Natural killer cell (primary cell): ENCODE results near the gene MMP20. TPM values are rescaled to one million over a fixed set of nuclear protein-coding genes. Genes with fewer than 3 reads are reported as not detected.
"Not testable (repeated sequence)": the region's sequence is repeated elsewhere in the genome, so short reads cannot be mapped to it uniquely, and the experiment has no call there.

Experiments used
- ATAC-seq, 3 donors: fragments of 150-1000 bp in 2 of 3; fragments of 200-7000 bp in 1 of 3; cut with Tn5 transposase; 1 replicate in 1 of 3; 2 replicates in 2 of 3; pipeline ENCODE4 v1.10.0; 2021; ENCODE audit warnings: mild to moderate bottlenecking in 2 of 3, moderate library complexity in 2 of 3
- DNase-seq, 2 donors: peaks; one replicate each; pipeline versions ENCODE4 v3.0.0 to v3.0.0-alpha.2; 2013 to 2021; ENCODE audit warnings: mixed read lengths in 1 of 2
- H3K27ac ChIP-seq: one replicate; pipeline ENCODE4 v1.5.1; 2013; ENCODE audit warnings: mild to moderate bottlenecking, low read length
- H3K27me3 ChIP-seq: one replicate; pipeline ENCODE4 v1.6.1; 2013; ENCODE audit warnings: low read length; ENCODE audit not compliant: control insufficient read depth, insufficient read depth
- H3K36me3 ChIP-seq: one replicate; pipeline ENCODE4 v1.6.1; 2013; ENCODE audit warnings: low read length; ENCODE audit not compliant: control insufficient read depth, insufficient read depth
- H3K4me1 ChIP-seq: one replicate; pipeline ENCODE4 v1.6.1; 2013; ENCODE audit warnings: low read length; ENCODE audit not compliant: control insufficient read depth, insufficient read depth
- H3K4me3 ChIP-seq: one replicate; pipeline ENCODE4 v1.5.1; 2013; ENCODE audit warnings: low read length
- H3K9me3 ChIP-seq: one replicate; pipeline ENCODE4 v1.6.1; 2013; ENCODE audit warnings: low read length; ENCODE audit not compliant: control insufficient read depth, insufficient read depth
- H3K27ac Mint-ChIP-seq, 2 donors: one replicate each; pipeline ENCODE4 v1.8.0; 2022; ENCODE audit warnings: mild to moderate bottlenecking in 2 of 2, mixed read lengths in 2 of 2, moderate library complexity in 1 of 2
- H3K27me3 Mint-ChIP-seq, 2 donors: one replicate each; pipeline ENCODE4 v1.8.0; 2022; ENCODE audit warnings: low read depth in 2 of 2, mixed read lengths in 2 of 2
- H3K36me3 Mint-ChIP-seq: one replicate; pipeline ENCODE4 v1.8.0; 2022; ENCODE audit warnings: mixed read lengths
- H3K4me1 Mint-ChIP-seq, 2 donors: one replicate each; pipeline ENCODE4 v1.8.0; 2022; ENCODE audit warnings: mixed read lengths in 2 of 2
- H3K4me3 Mint-ChIP-seq: one replicate; pipeline ENCODE4 v1.8.0; 2022; ENCODE audit warnings: mild to moderate bottlenecking, moderate library complexity, mixed read lengths
- H3K9me3 Mint-ChIP-seq, 2 donors: one replicate each; pipeline ENCODE4 v1.8.0; 2022; ENCODE audit warnings: mixed read lengths in 2 of 2
- CTCF ChIP-seq: fragments of 200-600 bp; IDR thresholded peaks from one replicate; pipeline ENCODE4 v1.8.0; 2022; ENCODE audit warnings: antibody characterized with exemption
- WGBS: methylation state at CpG from one replicate; pipeline ENCODE4 v1.1.7; 2013; ENCODE audit warnings: missing lambda C conversion rate; ENCODE audit not compliant: insufficient coverage; 5-methylcytosine and 5-hydroxymethylcytosine counted together
- intact Hi-C: fragments of 100-400 bp; cut with micrococcal nuclease; formaldehyde crosslinking; loops from one replicate; pipeline ENCODE4 v1.14.2; 2022
- total RNA-seq, 4 donors: library from RNA; stranded (reverse); fragments of 120-200 nt in 1 of 4; gene quantifications; one replicate each; pipeline versions ENCODE4 v1.2.3 to v1.2.4, GENCODE V29; 2013 to 2022

MMP20 gene
- total RNA-seq, 3 donors from 2014 or later (not counting 1 experiment from before 2014, with no cell fraction given): not detected

- Histone ChIP-seq H3K36me3 (no peaks in the 10 kb centered on the region), H3K4me1 (no peaks in the 10 kb centered on the region), H3K9me3 (no peaks in the 10 kb centered on the region), H3K27me3 (no peaks in the 10 kb centered on the region), H3K4me3 (no peak overlapping the region), H3K27ac (no peak overlapping the region)
- Mint-ChIP-seq H3K9me3 (no peaks in the 10 kb centered on the region), H3K27me3 (peaks cover 14 to 17% of the 10 kb centered on the region in 2 donors), H3K4me1 (no peaks in the 10 kb centered on the region), H3K27ac (no peak overlapping the region), H3K36me3 (no peaks in the 10 kb centered on the region), H3K4me3 (no peak overlapping the region)
- DNase-seq (no peak), ATAC-seq (no peak)
- WGBS: 84% methylated on average over 6 of the region's 6 CpGs
- TF ChIP-seq CTCF: no peak
- intact Hi-C loops: no loop called here
Observed at GRCh38 chr11:102633385-102634026, 8.4 kb upstream of the MMP20 start.

GRCh38 chr11:102632026-102632425 lies 6.9 kb upstream of the MMP20 start:
- Mint-ChIP-seq H3K27me3 (peaks cover 8 to 25% of the 10 kb centered on the region in 2 donors), H3K9me3 (no peaks in the 10 kb centered on the region), H3K36me3 (no peaks in the 10 kb centered on the region), H3K4me3 (no peak overlapping the region), H3K27ac (no peak overlapping the region), H3K4me1 (no peaks in the 10 kb centered on the region)
- DNase-seq (no peak), ATAC-seq (no peak)
- H3K27ac ChIP-seq: no peak overlapping the region
- no peak overlapping the region for H3K4me3 ChIP-seq
- intact Hi-C loops: no loop called here
- H3K27me3 ChIP-seq: no peaks in the 10 kb centered on the region
- no peak for TF ChIP-seq CTCF
- H3K4me1 ChIP-seq: no peaks in the 10 kb centered on the region
- no peaks in the 10 kb centered on the region for H3K9me3 ChIP-seq
- 89% methylated on average over 1 of the region's 1 CpG for WGBS
- no peaks in the 10 kb centered on the region for H3K36me3 ChIP-seq

- DNase-seq: no peak
- ATAC-seq: no peak
- Histone ChIP-seq H3K4me1 (no peaks in the 10 kb centered on the region), H3K36me3 (no peaks in the 10 kb centered on the region), H3K27me3 (no peaks in the 10 kb centered on the region), H3K27ac (no peak overlapping the region), H3K4me3 (no peak overlapping the region), H3K9me3 (no peaks in the 10 kb centered on the region)
- Mint-ChIP-seq H3K9me3 (no peaks in the 10 kb centered on the region), H3K4me1 (no peaks in the 10 kb centered on the region), H3K27ac (no peak overlapping the region), H3K27me3 (peaks cover 7 to 33% of the 10 kb centered on the region in 2 donors), H3K4me3 (no peak overlapping the region), H3K36me3 (no peaks in the 10 kb centered on the region)
- 82% methylated on average over 10 of the region's 11 CpGs for WGBS
- intact Hi-C loops: no loop called here
- no peak for TF ChIP-seq CTCF
Observed at GRCh38 chr11:102630598-102631448, 5.7 kb upstream of the MMP20 start.

GRCh38 chr11:102629908-102630307 lies 4.8 kb upstream of the MMP20 start:
- H3K36me3 ChIP-seq, intact Hi-C loops, H3K9me3 Mint-ChIP-seq, H3K27ac Mint-ChIP-seq, H3K4me3 Mint-ChIP-seq, H3K4me3 ChIP-seq, DNase-seq, H3K27me3 ChIP-seq, ATAC-seq, H3K4me1 ChIP-seq, H3K27ac ChIP-seq, H3K36me3 Mint-ChIP-seq, H3K9me3 ChIP-seq, H3K4me1 Mint-ChIP-seq: not testable (repeated sequence)
- H3K27me3 Mint-ChIP-seq: peaks cover 7 to 33% of the 10 kb centered on the region in 2 donors
- no CpG with 5 or more reads among the region's 1 CpG for WGBS
